MM.1S (cell line): Measurements from ENCODE around the gene HMX1.

Source experiments
- DNase-seq: peaks from one replicate; pipeline ENCODE4 v3.0.0-alpha.2; 2015
- H2AFZ ChIP-seq: fragments of 300-600 bp; sonication (generic); 2 replicates; pipeline ENCODE4 v1.6.0; 2016; ENCODE audit warnings: antibody characterized with exemption, low read length
- H3F3A ChIP-seq: fragments of 300-600 bp; sonication (generic); 2 replicates; pipeline ENCODE4 v1.6.1; 2016; ENCODE audit warnings: mild to moderate bottlenecking, antibody characterized with exemption, low read length, moderate library complexity, mixed read lengths; ENCODE audit not compliant: insufficient read depth
- H3K27ac ChIP-seq: fragments of 300-600 bp; sonication (generic); 2 replicates; pipeline ENCODE4 v1.5.1; 2016; ENCODE audit warnings: mild to moderate bottlenecking, low read length
- H3K27me3 ChIP-seq: fragments of 300-600 bp; sonication (generic); replicated peaks from 2 replicates; pipeline ENCODE4 v1.6.0; 2016; ENCODE audit warnings: low read length; ENCODE audit not compliant: insufficient read depth
- H3K36me3 ChIP-seq: fragments of 300-600 bp; sonication (generic); replicated peaks from 2 replicates; pipeline ENCODE4 v1.6.1; 2016; ENCODE audit warnings: mild to moderate bottlenecking, low read length, mixed read lengths; ENCODE audit not compliant: insufficient read depth
- H3K4me1 ChIP-seq: fragments of 300-600 bp; sonication (generic); 2 replicates; pipeline ENCODE4 v1.6.1; 2016; ENCODE audit warnings: low read length, mixed read lengths
- H3K4me2 ChIP-seq: fragments of 300-600 bp; sonication (generic); 2 replicates; pipeline ENCODE4 v1.6.0; 2016; ENCODE audit warnings: low read depth, low read length
- H3K4me3 ChIP-seq: fragments of 300-600 bp; sonication (generic); 2 replicates; pipeline ENCODE4 v1.5.1; 2016; ENCODE audit warnings: low read length, mixed read lengths
- H3K79me2 ChIP-seq: fragments of 300-600 bp; sonication (generic); 2 replicates; pipeline ENCODE4 v1.6.1; 2016; ENCODE audit warnings: mixed run types, low read length, mixed read lengths
- H3K9ac ChIP-seq: fragments of 300-600 bp; sonication (generic); 2 replicates; pipeline ENCODE4 v1.6.1; 2016; ENCODE audit warnings: low read length, mixed read lengths
- H3K9me2 ChIP-seq: fragments of 300-600 bp; sonication (generic); replicated peaks from 2 replicates; pipeline ENCODE4 v1.6.1; 2016; ENCODE audit warnings: mild to moderate bottlenecking, low read length, mixed read lengths; ENCODE audit not compliant: insufficient read depth
- H3K9me3 ChIP-seq: fragments of 300-600 bp; sonication (generic); replicated peaks from 2 replicates; pipeline ENCODE4 v1.6.1; 2016; ENCODE audit warnings: mild to moderate bottlenecking, low read length, mixed read lengths; ENCODE audit not compliant: insufficient read depth
- H4K20me1 ChIP-seq: fragments of 300-600 bp; sonication (generic); 2 replicates; pipeline ENCODE4 v1.6.1; 2016; ENCODE audit warnings: mild to moderate bottlenecking, low read length, moderate library complexity, mixed read lengths; ENCODE audit not compliant: insufficient read depth
- CTCF ChIP-seq: fragments of 300-600 bp; sonication (generic); IDR thresholded peaks from 2 replicates; pipeline ENCODE4 v1.5.1; 2016; ENCODE audit warnings: antibody characterized with exemption, low read length, mixed read lengths
- EZH2 ChIP-seq: fragments of 300-600 bp; sonication (generic); optimal IDR thresholded peaks from 2 replicates; pipeline ENCODE3; 2017; ENCODE audit warnings: low read depth, mild to moderate bottlenecking, antibody characterized with exemption, low read length, mixed read lengths
- EZH2phosphoT487 ChIP-seq: fragments of 300-600 bp; sonication (generic); IDR thresholded peaks from 2 replicates; pipeline ENCODE4 v1.6.1; 2018; ENCODE audit warnings: antibody characterized with exemption, low read length

The HMX1 gene

GRCh38 chr4:8848507-8849265, 23.0 kb downstream of the HMX1 start:
- Histone ChIP-seq H3K4me2 (no peak overlapping the region), H3F3A (no peaks in the 10 kb centered on the region), H3K27me3 (peaks cover 97% of the 10 kb centered on the region), H3K36me3 (no peaks in the 10 kb centered on the region), H2AFZ (no peak overlapping the region), H3K9me2 (no peaks in the 10 kb centered on the region), H3K9me3 (no peaks in the 10 kb centered on the region), H3K4me1 (no peaks in the 10 kb centered on the region), H3K4me3 (no peak overlapping the region), H3K9ac (no peak overlapping the region), H4K20me1 (no peaks in the 10 kb centered on the region), H3K79me2 (no peaks in the 10 kb centered on the region), H3K27ac (no peak overlapping the region)
- TF ChIP-seq CTCF (no peak), EZH2phosphoT487 (no peak), EZH2 (no peak)
- no peak for DNase-seq

GRCh38 chr4:8847764-8848163, 23.9 kb downstream of the HMX1 start:
- TF ChIP-seq CTCF (no peak), EZH2 (no peak), EZH2phosphoT487 (no peak)
- no peak for DNase-seq

GRCh38 chr4:8847331-8847730, 24.3 kb downstream of the HMX1 start:
- Histone ChIP-seq H4K20me1 (no peaks in the 10 kb centered on the region), H3K4me1 (no peaks in the 10 kb centered on the region), H2AFZ (no peak overlapping the region), H3K4me2 (no peak overlapping the region), H3K9me3 (no peaks in the 10 kb centered on the region), H3F3A (no peaks in the 10 kb centered on the region), H3K27ac (no peak overlapping the region), H3K36me3 (no peaks in the 10 kb centered on the region), H3K79me2 (no peaks in the 10 kb centered on the region), H3K27me3 (peaks cover 94% of the 10 kb centered on the region), H3K9me2 (no peaks in the 10 kb centered on the region), H3K4me3 (no peak overlapping the region), H3K9ac (no peak overlapping the region)
- no peak for DNase-seq
- TF ChIP-seq CTCF (no peak), EZH2 (no peak), EZH2phosphoT487 (no peak)

More at GRCh38 chr4:8847764-8848163, 23.9 kb downstream of the HMX1 start:
- H3K9me2 ChIP-seq = no peaks in the 10 kb centered on the region
- H3K27ac ChIP-seq = no peak overlapping the region
- no peaks in the 10 kb centered on the region for H3K9me3 ChIP-seq
- no peaks in the 10 kb centered on the region for H3K4me1 ChIP-seq
- no peak overlapping the region for H3K4me2 ChIP-seq
- no peak overlapping the region for H3K4me3 ChIP-seq
- no peak overlapping the region for H3K9ac ChIP-seq
- H3F3A ChIP-seq = no peaks in the 10 kb centered on the region
- no peaks in the 10 kb centered on the region for H3K79me2 ChIP-seq
- peaks cover 97% of the 10 kb centered on the region for H3K27me3 ChIP-seq
- H3K36me3 ChIP-seq = no peaks in the 10 kb centered on the region
- H4K20me1 ChIP-seq = no peaks in the 10 kb centered on the region
- H2AFZ ChIP-seq = no peak overlapping the region
